GM19463 (cell line): Measurements from ENCODE around the gene SUPT4H1.

ENCODE experiments used
- ATAC-seq: cut with Tn5 transposase; IDR thresholded peaks from one replicate; pipeline ENCODE4 v1.9.1; 2021; ENCODE audit warnings: mild to moderate bottlenecking, moderate library complexity; ENCODE audit not compliant: unreplicated experiment

Gene SUPT4H1

DNA sequence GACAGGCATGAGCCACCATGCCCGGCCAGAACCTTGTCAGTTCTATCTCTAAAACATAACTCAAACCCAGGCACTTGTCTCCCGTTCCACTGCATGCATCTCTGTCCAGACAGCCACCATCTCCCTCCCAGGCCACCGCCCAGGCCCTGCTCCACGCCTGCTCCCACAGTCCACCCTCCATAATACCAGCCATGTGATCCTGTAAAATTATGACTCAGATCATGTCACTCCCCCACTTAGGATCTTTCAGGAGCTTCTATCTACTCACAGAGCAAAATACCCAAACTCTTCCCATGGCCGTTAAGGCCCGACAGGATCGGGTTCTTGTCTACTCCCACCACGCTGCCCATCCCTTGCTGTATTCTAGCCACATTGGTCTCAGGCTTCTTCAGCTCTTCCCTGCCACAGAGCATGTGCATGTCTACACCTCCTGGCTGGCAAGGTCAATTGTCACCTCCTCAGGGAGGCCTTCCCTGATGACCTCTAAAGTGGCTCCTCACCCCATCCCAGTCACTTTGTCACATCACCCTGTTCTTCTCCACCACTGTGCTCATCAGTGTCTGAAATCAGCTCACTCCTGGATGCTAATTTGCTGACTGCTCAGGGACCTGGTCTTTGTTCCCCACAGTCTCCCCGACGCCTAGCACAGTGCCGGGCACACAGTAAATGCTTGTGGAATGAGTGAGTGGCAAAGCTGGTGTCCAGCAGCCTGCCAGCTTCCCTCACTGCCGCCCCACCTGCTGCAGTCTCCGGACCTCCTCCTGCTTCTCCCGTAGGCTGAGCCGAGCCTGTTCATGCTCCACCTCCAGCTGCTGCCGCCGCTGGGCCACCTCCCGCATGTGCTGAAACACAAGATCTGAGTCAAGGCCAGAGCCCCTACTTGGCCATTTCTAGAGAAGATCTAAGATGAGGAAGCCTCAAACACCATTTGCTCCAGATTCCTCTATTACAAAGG, 30.2 kb downstream of the SUPT4H1 start:
- ATAC-seq = no peak

DNA sequence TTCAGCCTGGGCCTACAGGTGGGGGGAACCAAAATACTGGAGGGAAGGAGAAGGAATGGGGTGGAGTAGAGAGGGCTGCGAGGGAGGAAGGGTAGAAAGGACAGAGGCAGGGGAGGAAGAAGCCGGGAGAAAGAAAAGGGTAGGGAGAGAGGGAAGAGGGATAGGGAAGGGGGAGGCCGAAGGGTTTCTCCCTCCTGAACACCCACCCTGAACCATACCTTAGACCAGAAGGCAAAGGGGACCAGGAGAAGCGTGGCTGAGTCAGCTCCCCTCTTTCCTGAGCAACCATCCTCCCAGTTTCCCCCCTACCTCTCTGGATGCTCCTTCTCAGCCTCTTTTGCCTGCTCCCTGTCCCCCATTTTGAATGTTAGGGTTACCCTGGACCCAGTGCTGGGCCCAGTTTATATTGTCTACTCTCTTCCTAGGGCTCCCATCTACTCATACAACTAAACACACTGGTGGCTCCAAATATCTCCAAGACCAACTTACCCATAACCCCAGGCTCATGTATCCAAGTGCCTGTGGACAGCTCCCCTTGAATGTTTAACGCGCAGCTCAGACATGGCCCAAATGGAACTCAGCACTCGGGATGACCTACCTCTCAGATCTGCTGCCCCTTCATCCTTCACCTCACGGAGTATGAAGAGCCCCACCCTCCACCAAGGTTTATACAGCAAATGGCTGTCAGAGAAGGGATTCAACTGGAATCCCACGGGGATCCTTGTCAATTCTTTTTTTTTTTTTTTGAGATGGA, 31.3 kb downstream of the SUPT4H1 start:
- ATAC-seq = no peak

DNA sequence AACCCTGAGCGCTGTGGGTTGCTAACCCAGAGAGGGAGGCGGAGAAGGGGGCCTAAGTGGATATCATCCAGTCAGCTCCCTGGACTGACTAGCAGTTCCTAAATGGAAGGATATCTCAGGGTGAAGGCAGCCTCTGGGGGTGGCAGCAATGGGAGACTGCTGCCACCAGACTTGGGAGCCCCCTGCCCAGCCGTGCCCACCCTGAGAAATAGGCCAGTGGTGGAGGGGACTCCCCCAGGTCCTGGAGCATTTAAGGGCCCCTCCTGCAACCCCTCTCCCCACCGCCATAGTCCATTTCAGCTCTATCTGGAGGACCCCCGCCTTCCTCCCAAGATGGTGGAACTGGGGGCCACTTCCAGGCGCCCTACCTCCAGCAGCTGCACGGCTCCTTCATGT, 31.8 kb downstream of the SUPT4H1 start:
- no peak for ATAC-seq

DNA sequence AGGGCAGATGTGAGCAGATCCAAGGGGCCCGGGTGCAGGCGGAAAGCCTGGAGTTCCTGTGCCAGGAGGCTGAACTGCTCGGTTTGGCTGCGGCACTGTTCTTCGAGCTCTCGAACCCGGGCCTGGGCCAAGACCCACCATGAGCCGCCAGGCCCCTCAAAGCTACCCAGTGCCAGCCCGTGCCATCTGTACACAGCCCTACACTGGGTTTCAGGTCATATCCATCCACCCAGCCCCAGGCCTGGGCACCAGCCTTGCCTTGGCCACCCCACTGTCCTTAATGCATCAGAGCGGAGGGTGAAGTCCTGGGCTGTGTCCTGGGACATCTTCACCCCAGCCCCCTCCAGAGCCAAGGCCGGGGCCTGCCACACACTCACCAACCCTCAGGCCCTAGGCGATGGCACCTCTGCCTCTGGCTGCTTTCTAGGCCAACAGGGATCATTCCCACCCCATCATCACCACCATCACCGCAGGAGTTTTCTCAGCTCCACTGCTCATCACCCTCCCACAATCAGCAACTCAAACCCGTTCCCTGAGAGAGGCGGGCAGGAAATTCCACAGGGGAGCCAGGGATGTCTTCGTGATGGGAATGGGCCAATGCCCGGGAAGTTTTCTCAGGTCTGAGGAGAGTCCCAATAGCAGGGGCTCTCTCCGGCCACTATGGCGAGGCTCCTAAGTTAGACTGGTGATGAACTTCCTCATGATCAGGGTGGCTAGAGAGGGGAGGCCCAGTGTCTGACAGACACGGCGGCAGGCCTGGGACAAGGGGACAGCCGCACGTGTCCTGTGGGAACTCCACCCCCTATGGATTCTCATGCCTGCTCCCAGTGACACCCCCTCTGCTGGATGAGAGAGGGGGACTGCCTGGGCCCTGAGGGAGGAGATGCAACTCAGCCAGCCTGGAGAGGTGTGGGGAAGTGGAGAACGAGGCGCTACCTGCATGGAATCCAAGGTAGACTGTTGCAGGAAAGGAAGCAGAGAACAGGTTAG, 32.5 kb downstream of the SUPT4H1 start:
- ATAC-seq = no peak

DNA sequence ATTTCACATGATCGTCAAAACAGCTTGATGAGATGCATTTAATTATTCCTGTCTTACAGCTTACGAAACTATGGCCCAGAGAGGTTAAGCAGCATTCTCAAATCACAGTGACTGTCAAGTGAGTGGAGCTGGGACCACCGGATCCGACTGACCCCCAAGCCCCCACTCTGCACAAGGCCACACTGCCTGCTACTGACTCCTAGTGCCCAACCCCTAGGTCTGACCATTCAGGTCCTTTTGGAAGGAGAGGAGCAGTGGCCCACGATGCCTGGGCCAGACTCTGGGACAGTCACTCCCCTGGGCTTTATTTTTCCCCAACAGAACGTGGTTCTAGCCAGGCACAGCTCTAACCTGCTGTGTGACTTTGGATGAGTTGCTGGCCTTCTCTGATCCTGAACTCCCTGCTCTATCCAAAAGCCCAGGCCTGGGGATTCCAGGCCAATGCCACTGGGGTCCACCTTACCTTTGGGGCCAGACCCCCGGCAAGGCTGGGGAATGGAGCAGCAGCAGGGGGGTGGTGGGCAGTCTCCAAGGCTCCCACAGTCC, 33.3 kb downstream of the SUPT4H1 start:
- ATAC-seq = no peak

DNA sequence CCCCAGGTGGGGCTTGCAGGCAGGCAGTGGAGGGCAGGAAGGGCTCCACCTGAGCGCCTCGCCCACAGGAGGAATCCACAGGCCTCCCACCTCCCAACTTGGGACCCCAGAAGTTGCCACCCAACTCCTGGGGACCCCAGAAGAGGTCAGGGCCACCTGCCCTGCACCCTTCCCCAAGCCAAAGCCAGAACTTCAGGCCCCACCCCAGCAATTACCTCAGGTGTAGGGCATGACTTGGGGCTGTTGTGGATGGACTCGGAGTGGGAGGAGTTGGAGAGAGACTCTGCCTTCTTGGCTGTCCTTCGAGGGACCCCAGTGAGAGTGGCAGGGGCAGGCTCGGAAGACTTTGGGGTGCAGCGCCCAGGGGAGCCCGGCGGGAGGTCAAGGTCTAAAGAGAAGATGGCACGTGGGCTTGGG, 33.9 kb downstream of the SUPT4H1 start:
- ATAC-seq = no peak

DNA sequence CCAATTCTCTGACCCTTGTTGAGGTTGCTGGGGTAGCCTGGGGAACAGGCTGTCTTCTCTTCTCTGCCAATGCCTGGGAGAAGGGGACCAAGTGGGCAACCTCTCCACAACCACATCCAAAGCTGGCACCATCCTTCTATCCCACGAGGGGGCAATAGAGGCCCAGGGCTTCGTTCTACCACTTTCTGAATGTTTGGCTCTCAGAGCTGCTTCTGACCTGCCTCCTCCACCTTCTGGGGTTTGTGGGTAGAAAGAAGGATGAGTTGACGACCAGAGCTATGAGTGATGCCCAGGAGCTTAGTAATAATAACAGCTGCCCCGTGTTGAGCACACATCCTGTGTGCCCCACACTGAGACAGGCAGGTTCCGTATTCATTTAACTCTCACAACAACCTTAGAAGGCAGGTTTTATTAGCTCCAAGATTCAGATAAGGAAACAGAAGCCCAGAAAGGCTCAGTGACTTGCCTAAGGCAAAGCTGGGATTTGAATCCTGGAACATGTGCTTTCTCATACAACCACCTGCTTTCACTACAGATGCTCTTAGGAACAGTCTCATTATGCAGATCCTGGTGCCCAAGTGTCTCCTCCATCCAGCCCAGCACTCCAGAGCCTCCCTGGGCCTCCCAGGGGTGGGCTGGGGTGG, 34.5 kb downstream of the SUPT4H1 start:
- peak; percentile 71 for ATAC-seq

DNA sequence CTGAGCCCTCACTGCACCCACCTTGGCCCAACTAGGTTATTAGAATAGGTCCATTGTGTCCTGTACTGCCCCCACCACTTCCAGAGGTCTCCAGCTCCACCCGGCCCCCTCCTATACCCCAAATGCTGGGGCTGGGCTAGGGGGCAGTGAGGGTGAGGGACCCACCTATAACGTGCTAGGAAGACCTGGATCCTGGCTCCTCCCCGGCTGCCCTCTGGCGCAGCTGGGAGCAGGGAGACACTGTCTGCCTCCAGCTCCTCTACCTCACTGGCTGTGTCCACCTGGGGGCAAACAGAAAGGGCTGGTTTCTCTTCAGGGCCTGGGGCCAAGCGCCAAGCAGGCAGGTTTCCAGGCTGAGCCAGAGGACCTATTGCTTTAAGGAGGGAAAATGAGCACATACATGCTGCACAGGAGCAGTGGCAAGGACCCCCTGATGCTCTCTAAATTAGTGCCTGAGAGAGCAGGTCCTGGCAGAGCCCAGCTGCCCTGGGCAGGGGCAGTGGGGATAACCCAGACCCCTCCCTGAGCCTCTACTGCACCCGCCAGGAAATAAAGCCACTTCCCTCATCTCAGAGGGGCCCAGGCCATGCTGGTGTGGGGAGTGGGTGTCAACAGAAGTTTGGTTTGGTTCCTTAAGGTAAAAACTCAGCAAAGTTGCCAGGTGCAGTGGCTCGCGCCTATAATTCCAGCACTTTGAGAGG, 35.6 kb downstream of the SUPT4H1 start:
- ATAC-seq = no peak

DNA sequence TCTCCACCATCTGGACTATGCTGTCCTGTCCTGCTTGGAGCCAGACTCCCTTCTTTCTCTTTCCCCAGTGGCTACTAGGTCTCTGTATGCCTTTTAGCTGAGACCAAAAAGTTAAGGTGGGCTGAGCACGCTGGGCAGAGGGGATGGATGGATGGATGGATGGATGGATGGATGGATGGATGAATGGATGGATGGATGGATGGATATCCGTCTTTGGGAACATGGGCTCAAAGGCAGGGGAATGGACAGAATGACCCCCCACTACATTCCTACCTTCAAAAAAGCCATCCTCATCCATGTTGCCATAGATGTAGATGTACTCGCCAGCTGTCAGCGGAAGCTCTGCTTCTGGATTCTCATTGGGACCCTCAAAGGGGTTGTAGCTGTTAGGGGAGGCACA, 36.3 kb downstream of the SUPT4H1 start:
- ATAC-seq = no peak

DNA sequence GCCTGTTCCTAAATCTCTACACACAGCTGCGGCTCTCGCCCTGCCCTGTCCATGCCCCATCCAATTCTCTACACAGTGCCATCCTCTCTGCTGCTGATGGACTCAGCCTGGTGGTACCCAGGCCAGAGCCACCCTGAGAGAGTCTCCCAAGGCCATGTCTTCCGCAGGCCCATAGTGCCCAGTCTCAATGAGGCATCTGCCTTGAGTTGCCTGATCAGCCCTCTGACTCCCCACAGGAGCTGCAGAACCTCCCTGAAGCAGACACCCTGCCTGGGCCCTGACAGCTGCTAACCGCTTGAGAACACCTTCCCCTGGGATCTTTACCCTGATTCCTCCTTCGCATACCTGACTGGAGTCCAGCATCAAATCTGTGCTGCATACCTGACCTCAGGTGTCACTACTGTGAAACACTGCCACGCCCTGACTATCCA, 36.7 kb downstream of the SUPT4H1 start:
- no peak for ATAC-seq

DNA sequence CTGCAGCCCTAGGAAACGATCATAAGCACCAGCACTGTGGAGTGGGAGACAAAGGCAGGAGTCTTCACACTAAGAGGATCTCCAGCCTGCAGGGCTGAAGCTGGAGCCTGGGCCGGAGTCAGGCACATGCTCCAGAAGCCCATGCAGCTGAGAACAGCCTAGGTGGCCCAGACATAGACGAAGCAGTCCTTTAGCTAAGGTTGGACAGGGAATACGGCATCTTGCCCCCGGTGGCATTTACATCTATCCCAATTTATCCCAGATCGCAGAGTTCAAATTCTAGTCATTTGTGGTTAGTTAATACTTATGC, 37.3 kb downstream of the SUPT4H1 start:
- no peak for ATAC-seq

DNA sequence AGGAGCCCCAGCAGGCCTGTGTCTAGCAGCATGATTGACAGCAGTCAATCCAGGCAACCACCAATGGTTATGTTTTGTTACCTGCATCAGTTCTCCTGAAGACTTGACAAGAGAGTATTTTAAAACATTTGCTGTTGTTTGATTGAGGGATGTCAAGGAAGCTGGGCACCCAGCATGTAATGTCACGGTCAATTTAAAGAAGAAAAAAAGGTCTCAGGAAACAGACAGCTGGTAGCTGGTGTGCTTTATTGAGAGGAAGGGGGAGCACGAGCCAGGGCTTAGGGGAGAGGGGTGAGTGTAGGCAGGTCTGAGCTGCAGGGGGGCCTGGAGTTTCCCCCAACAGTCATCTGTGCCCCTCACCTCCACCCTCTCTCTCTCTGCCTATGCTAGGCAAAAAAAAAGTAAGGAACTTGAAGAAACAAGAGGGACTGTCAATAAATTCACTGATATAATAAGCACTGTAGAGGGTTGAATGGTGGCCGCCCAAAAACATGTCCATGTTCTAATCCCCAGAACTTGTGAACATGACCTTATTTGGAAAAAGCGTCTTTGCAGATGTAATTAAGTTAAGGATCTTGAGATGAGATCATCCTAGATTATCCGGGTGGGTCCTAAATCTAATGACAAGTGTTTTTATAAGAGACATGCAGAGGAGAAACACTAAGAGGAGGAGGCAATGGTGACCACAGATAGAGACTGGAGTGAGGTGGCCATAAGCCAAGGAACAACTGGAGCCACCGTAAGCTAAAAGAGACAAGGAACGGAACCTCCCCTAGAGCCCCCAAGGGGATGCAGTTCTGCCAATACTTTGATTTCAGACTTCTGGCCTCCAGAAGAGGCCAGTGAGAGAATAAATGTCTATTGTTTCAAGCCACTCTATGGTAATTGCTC, 37.9 kb downstream of the SUPT4H1 start:
- no peak for ATAC-seq

DNA sequence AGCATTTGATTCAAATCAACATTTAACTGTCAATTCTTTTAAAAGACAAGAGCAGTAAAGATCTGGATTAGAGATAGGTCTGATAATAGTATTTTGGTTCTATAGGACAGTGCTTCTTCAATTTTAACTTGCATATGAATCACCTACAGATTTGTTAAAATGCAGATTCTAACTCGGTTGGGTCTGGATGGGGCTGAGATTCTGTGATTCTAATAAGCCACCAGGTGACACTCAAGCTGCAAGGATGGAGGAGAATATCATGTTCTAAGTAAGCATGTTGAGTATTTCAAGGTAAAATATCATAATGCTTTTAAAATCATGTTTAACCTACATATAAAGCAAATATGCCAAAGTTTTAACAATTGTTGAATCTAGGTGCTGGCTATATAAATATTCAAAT, 39.2 kb downstream of the SUPT4H1 start:
- ATAC-seq = no peak

DNA sequence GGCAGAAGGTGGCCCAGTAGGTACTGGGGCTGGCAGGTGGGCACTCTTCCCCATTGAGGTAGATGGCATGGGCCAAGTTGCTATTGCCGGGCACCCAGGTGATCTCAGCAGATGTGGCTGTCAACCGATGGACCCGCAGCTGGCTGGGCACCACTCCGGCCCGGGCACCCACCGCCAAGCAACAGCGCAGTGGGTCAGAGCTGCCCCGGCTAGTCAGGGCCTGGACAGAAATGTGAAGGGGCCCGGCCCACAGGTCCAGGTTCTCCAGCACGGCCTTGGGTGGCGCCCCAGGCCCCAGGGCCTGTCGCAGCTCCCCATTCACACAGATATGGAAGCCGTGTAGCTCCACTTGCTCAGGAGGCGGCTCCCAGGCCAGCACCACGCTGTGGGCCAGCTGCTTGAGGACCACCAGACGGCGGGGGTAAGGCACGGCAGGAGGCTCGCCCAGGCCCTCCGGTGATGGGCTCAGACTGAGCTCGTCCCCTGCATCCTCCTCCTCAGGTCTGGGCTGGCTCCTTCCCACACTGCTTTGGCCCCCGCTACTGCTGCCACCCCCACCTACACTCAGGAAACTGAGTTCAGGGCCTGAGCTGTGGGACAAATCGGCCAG, 39.9 kb downstream of the SUPT4H1 start:
- no peak for ATAC-seq

DNA sequence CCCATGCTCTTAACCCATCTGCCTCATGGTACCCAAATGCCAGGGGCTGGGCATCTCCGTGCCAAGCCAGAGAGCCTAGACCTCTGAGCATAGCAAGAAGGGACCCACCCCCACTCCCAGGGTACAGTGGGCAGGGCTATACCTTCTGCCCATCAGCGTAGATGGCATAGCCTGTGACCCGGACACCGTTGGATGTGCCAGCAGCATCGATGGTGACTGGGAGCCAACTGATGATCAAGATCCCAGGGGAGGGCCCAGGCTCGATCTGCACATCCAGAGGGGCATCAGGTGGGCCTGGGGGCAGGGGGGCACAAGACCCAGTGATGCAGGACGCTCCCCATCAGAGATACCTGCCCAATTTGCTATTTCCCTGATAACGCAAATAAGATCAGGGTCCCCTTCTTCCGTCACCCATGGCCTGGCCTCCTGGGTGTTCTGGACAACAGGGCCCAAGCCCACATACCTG, 40.5 kb downstream of the SUPT4H1 start:
- no peak for ATAC-seq

DNA sequence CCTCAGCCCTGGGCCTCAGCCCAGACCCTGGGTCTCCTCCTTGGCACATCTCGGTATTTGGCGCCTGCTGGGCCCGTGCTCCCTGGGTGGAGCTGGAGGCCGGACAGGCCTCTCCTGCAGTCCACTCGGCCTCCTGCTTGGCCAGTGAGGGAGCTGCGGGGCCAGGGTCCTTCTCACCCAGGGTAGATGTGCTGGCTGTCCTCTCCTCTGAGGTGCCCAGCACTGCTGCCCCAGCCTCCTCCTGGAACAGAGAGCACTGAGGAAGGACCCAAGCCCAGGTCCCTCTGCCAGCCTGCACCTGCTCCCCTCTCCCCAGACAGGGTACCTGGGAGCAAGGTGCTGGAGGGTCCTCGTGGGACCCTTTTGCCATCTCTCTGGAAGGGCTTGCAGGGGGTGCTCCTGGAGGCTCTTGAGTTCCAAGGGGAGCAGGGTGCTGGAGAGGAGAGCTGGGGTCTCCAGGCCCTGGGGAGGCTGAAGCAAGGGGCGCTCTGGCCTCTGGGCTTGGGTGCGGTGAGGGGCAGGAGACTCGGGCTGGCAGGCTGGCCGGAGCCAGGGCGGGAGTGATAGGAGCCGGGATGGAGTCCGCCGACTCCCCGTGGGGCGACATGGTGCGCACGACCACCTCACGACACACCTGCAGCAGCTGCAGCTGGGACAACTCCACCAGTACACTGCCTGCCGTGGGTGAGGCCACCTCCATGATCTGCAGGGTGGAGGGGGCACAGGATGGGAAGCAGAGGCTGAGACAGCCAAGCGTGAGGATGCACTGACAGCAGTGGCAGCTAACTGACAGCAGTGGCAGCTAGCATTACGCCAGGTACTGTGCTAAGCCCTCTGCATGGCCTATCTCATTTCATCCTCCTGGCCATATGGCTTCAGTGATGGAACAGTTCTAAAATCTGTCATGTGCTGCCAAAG, 41.2 kb downstream of the SUPT4H1 start:
- no peak for ATAC-seq

DNA sequence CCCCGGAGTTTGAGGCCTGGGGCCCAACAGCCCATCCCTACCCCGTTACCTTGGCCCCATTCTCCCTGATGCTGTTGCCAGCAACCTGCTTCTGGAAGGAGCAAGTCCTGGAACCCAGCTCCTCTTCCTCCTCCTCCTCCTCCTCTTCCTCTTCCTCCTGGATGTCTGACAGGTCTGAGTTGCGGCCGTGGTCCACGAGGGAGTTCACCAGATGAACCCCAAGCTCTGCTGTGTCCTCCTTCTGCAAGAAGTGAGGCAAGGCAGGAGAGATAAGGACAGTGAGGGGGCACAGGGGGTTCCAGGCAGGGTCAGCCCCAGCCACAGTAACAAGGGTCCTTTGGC, 42.1 kb downstream of the SUPT4H1 start:
- ATAC-seq = no peak
